AML-193 (cell line): ENCODE measurements around the gene OR52M1.

Source experiments
- DNase-seq, 2 experiments: peaks; one replicate each; lab custom pipeline; 2025; lab: John Stamatoyannopoulos, UW

Gene OR52M1

DNA sequence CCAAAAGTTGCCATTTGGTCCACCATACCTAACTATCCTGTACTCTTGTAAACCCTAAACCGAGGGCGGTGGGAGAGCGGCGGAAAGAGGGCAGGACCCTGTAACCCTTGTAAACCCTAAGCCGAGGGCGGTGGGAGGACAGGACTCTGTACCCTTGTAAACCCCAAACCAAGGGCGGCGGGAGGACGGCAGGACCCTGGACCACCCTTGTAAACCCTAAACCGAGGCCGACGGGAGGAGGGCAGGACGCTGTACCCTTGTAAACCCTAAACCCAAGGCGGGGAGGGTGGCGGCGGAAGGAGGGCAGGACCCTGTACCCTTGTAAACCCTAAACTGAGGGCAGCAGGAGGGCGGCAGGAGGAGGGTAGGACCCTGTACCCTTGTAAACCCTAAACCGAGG is 24.1 kb downstream of the OR52M1 start:
- DNase-seq: no peak

- no peak for DNase-seq
Observed at GRCh38 chr11:4576880-4577279, 31.9 kb downstream of the OR52M1 start.

GRCh38 chr11:4577761-4578160 is 32.8 kb downstream of the OR52M1 start:
- no peak for DNase-seq

GRCh38 chr11:4578624-4579023 is 33.6 kb downstream of the OR52M1 start:
- no peak for DNase-seq

DNA sequence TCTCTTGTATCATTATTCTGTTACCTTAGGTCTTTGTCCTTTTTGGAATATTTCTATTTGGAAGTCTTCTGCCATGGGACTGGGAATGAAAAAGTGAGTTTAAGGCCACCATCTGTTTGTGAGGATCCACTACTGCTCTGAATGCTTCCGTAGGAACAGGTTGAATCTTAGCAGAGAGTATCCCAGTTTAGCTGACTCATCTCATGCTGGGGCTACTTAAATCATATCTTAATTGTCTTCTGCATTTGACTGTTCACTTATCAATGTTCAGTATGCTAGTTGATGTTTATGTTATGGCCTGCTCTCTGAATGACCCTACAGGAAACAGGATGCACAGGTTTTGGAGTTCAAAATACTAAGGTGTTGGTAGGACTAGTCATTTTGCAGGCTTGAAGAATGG is 35.1 kb downstream of the OR52M1 start:
- no peak for DNase-seq

GRCh38 chr11:4581443-4581842 is 36.5 kb downstream of the OR52M1 start, which contains the start of gene OR52I2:
OR52I2 (plus strand) TSS chr11:4581743.
- DNase-seq: no peak

DNA sequence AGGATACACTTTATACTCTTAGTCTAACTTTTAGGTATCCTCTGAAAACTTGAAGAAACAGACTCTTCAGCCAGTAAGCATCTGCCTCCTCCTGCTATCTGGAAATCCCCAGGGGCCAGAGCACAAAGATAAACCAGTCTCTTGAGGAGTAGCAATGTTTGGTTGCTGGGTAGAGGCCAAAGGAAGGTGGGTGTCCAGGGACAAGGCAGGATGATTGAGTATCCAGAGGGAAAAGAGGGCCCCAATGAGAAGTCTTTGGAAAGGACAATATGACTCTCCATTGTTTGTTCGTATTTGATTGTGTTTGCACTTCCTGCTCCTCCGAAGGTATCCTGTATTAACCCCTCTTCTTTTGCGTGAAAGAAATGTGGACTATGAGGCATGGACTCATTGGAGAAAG is 44.0 kb downstream of the OR52M1 start:
- DNase-seq: no peak

- DNase-seq: no peak
Observed at GRCh38 chr11:4593739-4594138, 48.7 kb downstream of the OR52M1 start, which contains the start of gene OR52I1. OR52I1 (plus strand) TSS chr11:4594039; CDS start chr11:4594039, 0 bp downstream.
